ENCODE measurements around the gene SGPL1.

Gene SGPL1

DNA sequence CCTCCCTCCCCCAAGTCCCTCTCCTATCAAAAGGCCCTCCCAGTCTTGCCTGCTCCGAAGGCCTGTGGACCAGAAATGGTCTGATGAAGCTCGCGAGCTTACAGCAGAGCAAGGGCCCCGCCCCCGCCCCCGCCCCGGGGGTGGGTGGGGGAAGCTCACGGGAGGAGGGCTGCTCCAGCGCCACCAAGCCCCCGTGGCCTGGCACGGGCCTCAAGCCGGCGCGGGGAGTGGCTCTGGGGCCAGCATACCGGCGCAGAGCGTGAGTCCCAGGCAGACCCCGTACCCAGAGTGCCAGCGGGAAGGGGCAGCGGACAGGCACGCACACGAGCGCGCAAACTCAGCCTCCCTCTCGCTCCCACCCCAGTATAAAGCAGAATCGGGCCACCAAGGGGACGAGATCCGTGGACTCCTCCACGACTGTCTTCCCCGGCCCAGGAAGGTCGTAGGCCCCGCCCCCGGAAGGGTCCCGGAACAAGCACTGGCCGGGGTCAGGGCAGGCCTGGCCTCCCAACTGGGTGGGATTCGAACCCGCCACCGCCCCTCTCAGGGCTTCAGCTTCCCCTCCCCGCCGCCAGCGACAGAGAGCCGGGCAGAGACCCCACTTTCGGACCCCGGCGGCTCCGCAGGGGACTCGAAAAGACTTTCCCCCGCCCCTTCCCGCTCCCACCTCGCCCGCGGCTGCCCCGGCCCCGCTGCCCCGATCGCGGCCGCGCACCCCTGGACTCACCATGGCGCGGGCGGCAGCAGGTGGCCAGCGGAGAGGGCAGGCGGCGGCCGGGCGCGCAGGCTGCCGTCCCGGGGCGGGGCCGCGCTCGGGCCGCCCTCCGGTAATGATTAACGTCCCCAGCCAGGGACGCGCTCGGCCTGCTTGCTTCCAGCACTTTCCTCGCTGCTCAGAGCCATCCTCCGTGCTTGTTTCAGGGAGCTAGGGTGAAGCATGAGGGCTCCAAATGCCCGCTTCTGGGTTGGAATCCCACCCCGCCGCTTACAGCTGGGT is 72.4 kb downstream of the SGPL1 start, which contains the start of gene PCBD1:
Gene PCBD1 (minus strand): TSS at position 762 of the 997 bp plus-strand sequence. CDS start 32 bp downstream, at position 730.
- DNase-seq (ENCODE audit: low spot score) = peak; percentile 87
- TF ChIP-seq, protein P1, sequence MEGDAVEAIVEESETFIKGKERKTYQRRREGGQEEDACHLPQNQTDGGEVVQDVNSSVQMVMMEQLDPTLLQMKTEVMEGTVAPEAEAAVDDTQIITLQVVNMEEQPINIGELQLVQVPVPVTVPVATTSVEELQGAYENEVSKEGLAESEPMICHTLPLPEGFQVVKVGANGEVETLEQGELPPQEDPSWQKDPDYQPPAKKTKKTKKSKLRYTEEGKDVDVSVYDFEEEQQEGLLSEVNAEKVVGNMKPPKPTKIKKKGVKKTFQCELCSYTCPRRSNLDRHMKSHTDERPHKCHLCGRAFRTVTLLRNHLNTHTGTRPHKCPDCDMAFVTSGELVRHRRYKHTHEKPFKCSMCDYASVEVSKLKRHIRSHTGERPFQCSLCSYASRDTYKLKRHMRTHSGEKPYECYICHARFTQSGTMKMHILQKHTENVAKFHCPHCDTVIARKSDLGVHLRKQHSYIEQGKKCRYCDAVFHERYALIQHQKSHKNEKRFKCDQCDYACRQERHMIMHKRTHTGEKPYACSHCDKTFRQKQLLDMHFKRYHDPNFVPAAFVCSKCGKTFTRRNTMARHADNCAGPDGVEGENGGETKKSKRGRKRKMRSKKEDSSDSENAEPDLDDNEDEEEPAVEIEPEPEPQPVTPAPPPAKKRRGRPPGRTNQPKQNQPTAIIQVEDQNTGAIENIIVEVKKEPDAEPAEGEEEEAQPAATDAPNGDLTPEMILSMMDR (IDR thresholded peaks at IDR 0.05; ENCODE audit: borderline replicate concordance, control extremely low read depth, extremely low read depth, insufficient read depth, missing control alignments) = no peak
- in situ Hi-C loops (cut with MboI; ENCODE audit: low sequenced_read_pairs, unreplicated experiment) = loop anchor here (10.0 kb wide), 1 partner anchor 343 kb away; no protein-coding TSS in a partner anchor

DNA sequence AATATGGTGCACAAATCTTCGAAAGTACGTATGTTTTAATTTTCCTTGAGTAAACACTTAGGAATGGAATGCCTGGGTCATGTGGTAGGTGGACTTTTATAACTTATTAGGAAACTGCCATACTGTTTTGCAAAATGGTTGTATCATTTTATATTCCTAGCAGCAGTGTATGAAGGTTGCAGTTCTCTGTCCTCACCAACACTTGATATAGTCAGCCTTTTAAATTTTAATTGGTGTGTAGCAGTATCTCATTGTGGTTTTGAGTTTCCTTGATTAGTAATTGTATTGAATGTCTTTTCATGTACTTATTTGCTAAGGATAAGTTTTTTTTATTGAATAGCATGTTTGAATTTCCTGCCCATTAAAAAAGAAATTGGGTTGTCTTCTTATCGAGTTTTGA is 73.5 kb downstream of the SGPL1 start:
- in situ Hi-C loops (cut with MboI; ENCODE audit: low sequenced_read_pairs, unreplicated experiment) = loop anchor here (10.0 kb wide), 1 partner anchor 344 kb away; no protein-coding TSS in a partner anchor
- TF ChIP-seq, protein P1 (IDR thresholded peaks at IDR 0.05; ENCODE audit: borderline replicate concordance, control extremely low read depth, extremely low read depth, insufficient read depth, missing control alignments) = no peak
- no peak for DNase-seq (ENCODE audit: low spot score)

DNA sequence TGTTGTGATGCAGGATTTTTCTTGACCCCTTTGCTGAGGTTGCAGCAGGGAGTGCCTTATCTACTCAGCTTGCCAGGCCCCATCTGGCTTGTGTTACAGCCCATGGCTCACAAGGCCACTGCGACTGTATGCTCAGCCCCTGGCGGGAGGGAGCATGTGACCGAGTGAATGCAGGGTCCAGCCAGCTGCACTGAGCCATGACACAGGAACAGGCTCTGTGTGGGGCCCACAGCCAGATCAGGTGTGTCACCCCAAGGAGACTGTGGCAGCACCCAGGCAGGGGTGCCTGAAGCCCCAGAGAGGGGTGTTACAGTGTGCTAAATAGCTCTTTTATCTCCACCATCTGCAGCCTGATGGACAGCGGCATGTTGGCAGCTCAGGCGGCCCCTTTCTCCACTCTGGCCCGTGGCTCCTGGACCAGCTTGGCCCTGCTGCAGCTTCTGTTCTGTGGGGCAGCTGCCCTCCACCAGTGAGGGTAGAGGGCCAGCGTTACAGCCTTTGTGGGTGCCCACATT is 75.2 kb downstream of the SGPL1 start:
- in situ Hi-C loops (cut with MboI; ENCODE audit: low sequenced_read_pairs, unreplicated experiment) = no loop called here
- TF ChIP-seq, protein P1 (IDR thresholded peaks at IDR 0.05; ENCODE audit: borderline replicate concordance, control extremely low read depth, extremely low read depth, insufficient read depth, missing control alignments) = no peak
- DNase-seq (ENCODE audit: low spot score) = no peak

DNA sequence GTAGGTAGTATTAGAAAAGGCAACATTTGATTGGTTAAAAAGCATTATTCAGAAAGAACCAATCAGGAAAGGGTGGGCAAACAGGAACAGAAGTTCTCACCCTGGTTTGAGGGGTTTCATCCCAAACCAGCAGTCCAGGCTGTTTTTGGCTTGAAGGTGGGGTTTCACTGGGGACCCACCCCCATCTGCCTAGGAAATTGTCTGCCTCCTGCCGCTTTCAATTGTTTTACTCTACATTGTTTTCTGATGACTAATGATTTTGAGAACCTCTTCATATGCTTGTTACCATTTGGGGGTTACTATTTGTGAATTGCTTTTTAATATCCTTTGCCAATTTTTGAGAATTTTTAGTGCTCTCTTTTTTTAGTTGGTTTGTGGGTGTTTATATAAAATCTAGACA is 75.9 kb downstream of the SGPL1 start:
- TF ChIP-seq, protein P1 (IDR thresholded peaks at IDR 0.05; ENCODE audit: borderline replicate concordance, control extremely low read depth, extremely low read depth, insufficient read depth, missing control alignments) = no peak
- in situ Hi-C loops (cut with MboI; ENCODE audit: low sequenced_read_pairs, unreplicated experiment) = no loop called here

DNA sequence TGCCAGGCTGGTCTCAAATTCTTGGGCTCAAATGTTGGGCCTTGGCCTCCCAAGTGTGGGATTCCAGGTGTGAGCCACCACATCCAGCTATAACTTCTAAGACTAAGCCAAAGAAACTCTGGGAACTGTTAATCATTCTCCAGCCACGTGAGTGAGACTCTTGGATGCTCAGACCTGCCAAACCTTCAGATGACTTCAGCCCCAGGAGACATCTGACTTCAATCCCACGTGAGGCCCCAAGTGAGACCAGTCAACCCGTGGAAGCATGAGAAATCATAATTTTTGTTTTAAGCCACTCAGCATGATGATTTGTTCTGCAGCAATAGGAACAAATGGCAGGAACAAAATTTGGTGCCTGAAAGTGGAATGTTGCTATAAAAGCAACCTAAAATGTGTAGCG is 76.9 kb downstream of the SGPL1 start:
- TF ChIP-seq, protein P1 (IDR thresholded peaks at IDR 0.05; ENCODE audit: borderline replicate concordance, control extremely low read depth, extremely low read depth, insufficient read depth, missing control alignments) = no peak
- in situ Hi-C loops (cut with MboI; ENCODE audit: low sequenced_read_pairs, unreplicated experiment) = no loop called here

More for the DNA sequence above, 75.9 kb downstream of the SGPL1 start:
- no peak for DNase-seq (ENCODE audit: low spot score)

DNA sequence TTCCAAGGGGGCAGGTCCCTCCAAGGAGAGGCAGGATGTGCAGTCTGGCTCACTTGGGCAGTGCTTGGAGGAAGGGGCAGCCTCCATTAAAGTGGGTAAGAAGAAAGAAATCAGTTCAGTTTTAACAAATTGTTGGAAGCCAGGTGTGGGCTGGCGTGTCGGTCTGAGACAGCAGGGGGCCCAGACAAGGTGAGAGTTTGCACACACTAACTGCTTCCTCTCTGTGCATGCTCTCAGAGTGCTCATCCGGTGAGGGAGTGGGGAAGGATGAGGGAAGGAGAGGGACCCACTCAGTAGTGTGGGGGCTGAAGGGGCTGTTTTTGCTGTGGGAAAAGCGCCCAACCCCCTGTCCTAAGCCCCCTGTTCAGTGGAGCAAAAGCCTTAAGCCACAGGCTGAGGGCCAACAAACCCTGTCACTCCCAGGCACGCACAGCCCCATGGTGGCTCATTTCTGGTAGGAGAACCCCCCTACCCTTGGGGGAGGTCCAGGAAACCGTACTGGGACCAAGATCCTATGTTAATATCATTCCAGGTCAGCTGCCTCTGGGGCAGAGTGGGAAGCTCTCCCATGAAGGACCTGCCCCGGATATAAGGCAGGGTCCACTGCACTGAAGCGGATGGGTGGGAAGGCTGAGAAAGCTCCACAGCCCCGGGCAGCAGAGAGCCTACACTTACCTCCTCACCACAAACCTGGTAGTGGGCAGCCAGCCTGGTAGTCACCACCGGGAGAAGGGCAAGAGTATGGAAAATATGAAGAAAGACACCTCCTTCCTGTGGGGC is 77.7 kb downstream of the SGPL1 start:
- in situ Hi-C loops (cut with MboI; ENCODE audit: low sequenced_read_pairs, unreplicated experiment) = no loop called here
- DNase-seq (ENCODE audit: low spot score) = no peak
- TF ChIP-seq, protein P1 (IDR thresholded peaks at IDR 0.05; ENCODE audit: borderline replicate concordance, control extremely low read depth, extremely low read depth, insufficient read depth, missing control alignments) = no peak

More for the DNA sequence above, 76.9 kb downstream of the SGPL1 start:
- no peak for DNase-seq (ENCODE audit: low spot score)
